Measurements from ENCODE around the gene USP6NL.

DNA sequence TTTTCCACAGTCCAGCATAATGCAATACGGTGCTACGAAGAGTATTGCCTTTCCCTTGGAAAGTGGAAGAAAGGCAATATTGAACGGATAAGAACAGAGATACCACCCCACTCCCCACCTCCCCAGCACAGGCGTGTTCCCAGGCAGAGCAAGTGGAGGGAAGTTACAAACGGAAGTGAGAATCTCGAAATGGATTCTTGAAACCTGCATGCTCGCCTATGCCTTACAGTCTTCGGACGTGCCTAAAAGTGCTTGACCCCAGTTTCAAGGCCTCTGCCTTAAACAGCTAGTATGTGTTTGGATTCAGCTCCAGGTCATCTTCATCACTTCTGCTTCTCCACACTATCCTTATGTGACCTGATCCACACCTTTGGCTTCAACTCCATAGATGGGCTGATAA is 35.0 kb upstream of the USP6NL start:
- TF ChIP-seq RCOR1 (conservative IDR thresholded peaks at IDR 0.05; ENCODE audit: low read depth, low read length) (no peak), MTA2 (IDR thresholded peaks at IDR 0.05; ENCODE audit: low read depth) (no peak), TCF12 (IDR thresholded peaks at IDR 0.05; ENCODE audit: low read depth, low read length) (no peak), CEBPB (IDR thresholded peaks at IDR 0.05; ENCODE audit: borderline replicate concordance in 1 of 2, low read depth in 2 of 2, low read length in 2 of 2) (no peak), PKNOX1 (IDR thresholded peaks at IDR 0.05) (no peak), CTCF (IDR thresholded peaks at IDR 0.05 in 2 of 3, conservative IDR thresholded peaks at IDR 0.05 in 1 of 3; ENCODE audit: control insufficient read depth in 2 of 3, extremely low read depth in 1 of 3, insufficient read depth in 1 of 3, low read depth in 3 of 3, low read length in 3 of 3) (no peak), TAF1 (IDR thresholded peaks at IDR 0.05; ENCODE audit: borderline replicate concordance, low read depth, low read length) (no peak), ATF2 (IDR thresholded peaks at IDR 0.05; ENCODE audit: low read length) (no peak), ESRRA (IDR thresholded peaks at IDR 0.05; ENCODE audit: low read length) (no peak), EZH2 (IDR thresholded peaks at IDR 0.05; ENCODE audit: borderline replicate concordance, control insufficient read depth, low read depth, low read length) (no peak), RAD21 (IDR thresholded peaks at IDR 0.05; ENCODE audit: insufficient read depth, low read depth, low read length) (no peak), KAT2A (conservative IDR thresholded peaks at IDR 0.05; ENCODE audit: control insufficient read depth, low read depth, low read length) (no peak), JUNB (IDR thresholded peaks at IDR 0.05) (no peak)

Data from GM12878 (cell line).